ENCODE results near the gene PES1. TPM values are rescaled to one million over a fixed set of nuclear protein-coding genes. Genes with fewer than 3 reads are reported as not detected.
"Not testable (repeated sequence)": the region's sequence is repeated elsewhere in the genome, so short reads cannot be mapped to it uniquely, and the experiment has no call there.

PES1 gene
- total RNA-seq, 1 experiment from 2014 or later = 68.9 TPM

- no peak for DNase-seq (ENCODE audit: low read depth in 1 of 2, low spot score in 2 of 2)
- Histone ChIP-seq H3K27me3 (replicated peaks) (peaks cover 27% of the 10 kb centered on the region), H3K27ac (no peak overlapping the region), H3K4me1 (replicated peaks) (no peaks in the 10 kb centered on the region), H3K9me3 (replicated peaks) (no peaks in the 10 kb centered on the region), H3K4me3 (no peak overlapping the region), H3K36me3 (no peaks in the 10 kb centered on the region)
These were observed 48.9 kb downstream of the PES1 start for GRCh38 chr22:30542811-30543188.

- no peak for DNase-seq (ENCODE audit: low read depth in 1 of 2, low spot score in 2 of 2)
- H3K4me3 ChIP-seq = no peak overlapping the region
These were observed 49.5 kb downstream of the PES1 start for GRCh38 chr22:30541961-30542810.

DNA sequence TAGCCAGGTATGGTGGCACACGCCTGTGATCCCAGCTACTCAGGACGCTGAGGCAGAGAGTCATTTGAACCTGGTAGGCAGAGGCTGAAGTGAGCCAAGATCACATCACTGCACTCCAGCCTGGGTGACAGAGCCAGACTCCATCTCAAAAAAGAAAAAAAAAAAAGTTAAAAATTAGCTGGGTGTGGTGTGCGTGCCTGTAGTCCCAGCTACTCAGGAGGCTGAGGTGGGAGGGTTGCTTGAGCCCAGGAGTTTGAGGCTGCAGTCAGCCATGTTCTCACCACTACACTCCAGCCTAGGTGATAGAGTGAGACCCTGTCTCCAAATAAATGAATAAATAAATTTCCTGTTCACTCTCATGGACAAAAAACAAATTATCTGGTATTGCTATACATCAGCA is 50.2 kb downstream of the PES1 start:
- H3K27ac ChIP-seq; H3K4me1 ChIP-seq (replicated peaks); H3K9me3 ChIP-seq (replicated peaks); H3K4me3 ChIP-seq; DNase-seq (ENCODE audit: low read depth in 1 of 2, low spot score in 2 of 2); H3K36me3 ChIP-seq: not testable (repeated sequence)
- H3K27me3 ChIP-seq (replicated peaks) = peaks cover 35% of the 10 kb centered on the region

More at GRCh38 chr22:30541961-30542810, 49.5 kb downstream of the PES1 start:
- Histone ChIP-seq H3K36me3 (no peaks in the 10 kb centered on the region), H3K9me3 (replicated peaks) (no peaks in the 10 kb centered on the region), H3K27me3 (replicated peaks) (peaks cover 33% of the 10 kb centered on the region), H3K27ac (no peak overlapping the region), H3K4me1 (replicated peaks) (no peaks in the 10 kb centered on the region)

DNA sequence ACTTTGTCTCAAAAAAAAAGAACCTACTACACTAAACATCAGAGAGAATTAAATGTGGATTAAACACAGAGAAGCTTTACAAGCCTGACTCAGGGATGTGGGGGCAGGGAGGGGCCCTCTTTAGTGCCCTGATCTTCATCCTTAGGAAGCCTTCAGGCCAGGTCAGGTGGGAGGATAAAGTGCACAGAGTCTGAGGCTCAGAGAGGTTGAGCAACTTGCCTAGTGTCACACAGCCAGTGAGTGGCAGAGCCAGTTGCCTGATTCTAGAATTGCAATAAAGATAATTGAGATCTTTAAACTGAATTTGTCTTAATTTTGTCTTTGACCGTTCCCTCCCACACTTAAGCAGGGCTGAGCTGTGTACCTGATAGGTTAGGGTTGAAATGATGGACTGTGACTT is 52.3 kb downstream of the PES1 start:
- H3K4me3 ChIP-seq = no peak overlapping the region
- no peaks in the 10 kb centered on the region for H3K36me3 ChIP-seq
- no peak for DNase-seq (ENCODE audit: low read depth in 1 of 2, low spot score in 2 of 2)
- H3K9me3 ChIP-seq (replicated peaks) = no peaks in the 10 kb centered on the region
- H3K4me1 ChIP-seq (replicated peaks) = no peaks in the 10 kb centered on the region
- no peak overlapping the region for H3K27ac ChIP-seq
- peaks cover 35% of the 10 kb centered on the region for H3K27me3 ChIP-seq (replicated peaks)

- no peak for DNase-seq (ENCODE audit: low read depth in 1 of 2, low spot score in 2 of 2)
- Histone ChIP-seq H3K4me1 (replicated peaks) (no peaks in the 10 kb centered on the region), H3K27me3 (replicated peaks) (peaks cover 32% of the 10 kb centered on the region), H3K27ac (no peak overlapping the region), H3K9me3 (replicated peaks) (no peaks in the 10 kb centered on the region), H3K4me3 (no peak overlapping the region), H3K36me3 (no peaks in the 10 kb centered on the region)
These were observed 53.4 kb downstream of the PES1 start for GRCh38 chr22:30538280-30538679.

DNA sequence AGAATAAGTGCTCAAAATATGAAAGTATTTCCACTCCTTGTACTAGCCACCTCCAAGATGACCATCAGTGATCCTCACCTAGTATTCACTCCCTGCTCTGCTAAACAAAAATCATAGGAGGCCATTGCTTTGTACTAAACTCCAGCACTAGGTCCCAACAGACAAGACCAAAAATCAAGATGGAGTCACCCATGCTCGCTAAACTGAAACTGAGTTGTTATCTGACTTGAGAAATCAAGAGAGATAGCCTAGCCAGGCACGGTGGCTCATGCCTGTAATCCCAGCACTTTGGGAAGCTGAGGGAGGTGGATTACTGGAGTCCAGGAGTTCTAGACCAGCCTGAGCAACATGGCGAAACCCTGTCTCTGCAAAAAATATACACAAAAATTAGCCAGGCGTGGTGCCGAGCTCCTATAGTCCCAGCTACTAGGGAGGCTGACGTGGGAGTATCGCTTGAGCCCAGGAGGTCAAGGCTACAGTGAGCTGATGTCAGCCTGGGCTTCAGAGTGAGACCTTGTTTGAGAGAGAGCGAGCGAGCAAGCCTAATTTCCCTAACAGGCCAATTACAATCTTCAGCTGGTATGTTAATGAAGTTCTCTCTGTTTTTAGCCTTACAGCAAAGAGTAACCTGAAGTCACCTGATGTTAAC is 54.5 kb downstream of the PES1 start:
- Histone ChIP-seq H3K4me1 (replicated peaks) (no peaks in the 10 kb centered on the region), H3K27me3 (replicated peaks) (peaks cover 24% of the 10 kb centered on the region), H3K9me3 (replicated peaks) (no peaks in the 10 kb centered on the region), H3K27ac (no peak overlapping the region), H3K36me3 (no peaks in the 10 kb centered on the region), H3K4me3 (no peak overlapping the region)
- DNase-seq (ENCODE audit: low read depth in 1 of 2, low spot score in 2 of 2) = no peak

DNA sequence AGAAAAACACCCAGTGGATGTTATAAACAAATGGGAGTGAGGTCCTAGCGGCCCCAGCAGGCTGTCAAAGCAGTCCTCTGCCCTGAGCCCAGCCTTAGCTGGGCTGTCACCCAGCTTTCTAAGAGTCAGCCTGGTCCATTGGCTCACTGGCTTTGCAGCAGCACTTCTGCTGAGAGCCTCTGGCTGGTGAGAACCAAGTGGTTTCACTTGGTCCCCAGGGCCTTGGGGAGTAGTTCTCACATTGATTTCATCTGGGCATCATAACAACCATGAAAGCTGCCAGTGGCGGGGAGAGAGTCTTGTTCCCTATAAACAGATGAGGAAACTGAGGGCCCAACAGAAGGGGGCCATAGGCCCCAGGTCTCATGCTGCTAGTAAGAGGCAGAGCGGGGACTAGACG is 56.5 kb downstream of the PES1 start:
- Histone ChIP-seq H3K9me3 (replicated peaks) (no peaks in the 10 kb centered on the region), H3K4me1 (replicated peaks) (no peaks in the 10 kb centered on the region), H3K27ac (no peak overlapping the region), H3K36me3 (no peaks in the 10 kb centered on the region), H3K27me3 (replicated peaks) (peaks cover 10% of the 10 kb centered on the region; the same call in 1 of the 2 replicates), H3K4me3 (no peak overlapping the region)
- DNase-seq (ENCODE audit: low read depth in 1 of 2, low spot score in 2 of 2) = no peak

DNA sequence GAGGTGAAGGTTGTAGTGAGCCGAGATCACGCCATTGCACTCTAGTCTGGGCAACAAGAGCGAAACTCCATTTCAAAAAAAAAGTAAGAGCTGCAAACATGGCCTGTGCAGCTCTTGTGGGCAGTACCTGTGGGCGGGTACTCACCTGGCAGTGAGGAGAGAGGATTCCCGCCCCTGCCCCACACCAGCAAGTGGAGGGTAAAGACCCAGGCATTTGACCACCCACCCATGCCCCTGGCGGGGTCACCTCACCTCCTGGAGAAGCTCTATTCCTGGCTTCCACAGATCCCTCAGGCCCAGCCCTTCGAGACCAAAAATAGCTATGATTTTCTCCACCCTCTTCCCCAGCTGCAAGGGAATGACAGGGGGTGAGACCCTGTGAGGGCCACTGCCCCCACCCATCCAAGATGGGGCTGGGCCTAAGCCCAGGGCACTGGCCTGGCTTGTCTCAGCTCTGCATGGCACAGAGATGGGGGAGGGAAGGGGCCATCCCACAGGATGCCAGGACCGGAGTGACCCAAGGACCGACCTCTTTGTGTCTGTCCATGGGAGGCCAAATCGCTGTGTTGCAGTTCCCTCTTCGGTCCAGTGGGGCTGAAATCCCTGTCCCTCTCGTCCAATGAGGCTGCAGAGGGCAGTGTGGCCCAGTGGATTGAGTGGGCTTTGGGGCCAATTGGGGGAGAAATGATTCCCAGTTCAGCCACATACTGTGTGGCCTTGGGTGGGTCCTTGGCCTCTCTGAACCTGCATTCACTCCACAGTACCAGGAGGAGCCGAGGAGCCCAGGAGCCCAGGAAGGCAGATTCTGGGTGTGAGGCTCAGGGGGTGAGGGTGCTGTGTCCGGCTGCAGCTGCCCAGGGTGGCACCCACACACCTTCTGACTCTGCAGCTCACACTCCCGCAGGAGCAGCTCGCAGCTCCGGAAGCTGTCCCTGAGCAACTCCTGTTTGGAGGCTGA is 59.8 kb downstream of the PES1 start:
- H3K9me3 ChIP-seq (replicated peaks) = no peaks in the 10 kb centered on the region
- no peaks in the 10 kb centered on the region for H3K4me1 ChIP-seq (replicated peaks)
- no peaks in the 10 kb centered on the region for H3K27me3 ChIP-seq (replicated peaks)
- no peak overlapping the region for H3K27ac ChIP-seq
- H3K4me3 ChIP-seq = no peak overlapping the region
- no peak for DNase-seq (ENCODE audit: low read depth in 1 of 2, low spot score in 2 of 2)
- no peaks in the 10 kb centered on the region for H3K36me3 ChIP-seq

DNA sequence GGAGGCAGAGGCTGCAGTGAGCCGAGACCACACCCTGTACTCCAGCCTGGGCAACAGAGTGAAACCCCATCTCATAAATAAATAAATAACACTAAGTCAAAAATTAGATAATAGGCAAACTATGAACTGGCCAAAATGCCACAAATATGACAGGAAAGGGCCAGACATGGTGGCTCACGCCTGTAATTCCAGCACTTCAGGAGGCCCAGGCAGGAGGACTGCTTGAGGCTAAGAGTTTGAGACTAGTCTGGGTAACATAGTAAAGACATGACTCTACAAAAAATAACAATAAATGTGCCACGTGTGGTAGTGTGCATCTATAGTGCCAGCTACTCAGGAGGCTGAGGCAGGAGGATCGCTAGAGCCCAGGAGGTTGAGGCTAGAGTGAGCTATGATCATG is 65.1 kb downstream of the PES1 start:
- no peaks in the 10 kb centered on the region for H3K4me1 ChIP-seq (replicated peaks)
- H3K36me3 ChIP-seq = no peaks in the 10 kb centered on the region
- no peaks in the 10 kb centered on the region for H3K9me3 ChIP-seq (replicated peaks)
- no peak overlapping the region for H3K27ac ChIP-seq
- peaks cover 9% of the 10 kb centered on the region for H3K27me3 ChIP-seq (replicated peaks)
- no peak for DNase-seq (ENCODE audit: low read depth in 1 of 2, low spot score in 2 of 2)
- no peak overlapping the region for H3K4me3 ChIP-seq

Other genes starting within 250 kb of the PES1 start
- gene SF3A1, start 235.0 kb downstream of the PES1 start, total RNA-seq (2014; rRNA removed; shearing (Covaris generic)) = 12.1 and 37.2 TPM in 2 replicates
- 1.9 and 4.5 TPM in 2 replicates for gene CCDC157, start 234.9 kb downstream of the PES1 start, total RNA-seq (2014; rRNA removed; shearing (Covaris generic))
- 9.2 and 9.5 TPM in 2 replicates for gene RNF215, start 204.5 kb downstream of the PES1 start, total RNA-seq (2014; rRNA removed; shearing (Covaris generic))
- 3.4 and 16.2 TPM in 2 replicates for gene SEC14L2, start 194.9 kb downstream of the PES1 start, total RNA-seq (2014; rRNA removed; shearing (Covaris generic))
- gene MTFP1, start 166.1 kb downstream of the PES1 start, total RNA-seq (2014; rRNA removed; shearing (Covaris generic)) = 46.2 and 48.6 TPM in 2 replicates
- not detected in 2 replicates for gene SEC14L3, start 119.9 kb downstream of the PES1 start, total RNA-seq (2014; rRNA removed; shearing (Covaris generic))
- not detected in 2 replicates for gene SEC14L4, start 86.2 kb downstream of the PES1 start, total RNA-seq (2014; rRNA removed; shearing (Covaris generic))
- not detected in 2 replicates for gene SEC14L6, start 45.2 kb downstream of the PES1 start, total RNA-seq (2014; rRNA removed; shearing (Covaris generic))
- not detected in 2 replicates for gene GAL3ST1, start 17.2 kb downstream of the PES1 start, total RNA-seq (2014; rRNA removed; shearing (Covaris generic))
- 4.5 and 5.8 TPM in 2 replicates for gene TCN2, start 15.3 kb upstream of the PES1 start, total RNA-seq (2014; rRNA removed; shearing (Covaris generic))
- gene SLC35E4, start 43.9 kb upstream of the PES1 start, total RNA-seq (2014; rRNA removed; shearing (Covaris generic)) = 6.7 and 6.9 TPM in 2 replicates
- 0.60 and 4.8 TPM in 2 replicates for gene DUSP18, start 76.0 kb upstream of the PES1 start, total RNA-seq (2014; rRNA removed; shearing (Covaris generic))
- gene OSBP2, start 103.0 kb upstream of the PES1 start, total RNA-seq (2014; rRNA removed; shearing (Covaris generic)) = 0.37 and 0.53 TPM in 2 replicates